HG03135 (cell line): ENCODE measurements around the gene ZCCHC17.

Experiments used
- ATAC-seq: cut with Tn5 transposase; IDR thresholded peaks from one replicate; pipeline ENCODE4 v1.9.1; 2021; ENCODE audit warnings: mild to moderate bottlenecking, moderate library complexity; ENCODE audit not compliant: unreplicated experiment

ZCCHC17 gene

GRCh38 chr1:31389616-31390015 lies 92.8 kb downstream of the ZCCHC17 start:
- no peak for ATAC-seq

- ATAC-seq = no peak
Observed at GRCh38 chr1:31390071-31390470, 93.2 kb downstream of the ZCCHC17 start.

GRCh38 chr1:31393463-31393862 lies 96.6 kb downstream of the ZCCHC17 start:
- ATAC-seq = no peak

- peak; percentile 60 for ATAC-seq
Observed at GRCh38 chr1:31394584-31395193, 97.9 kb downstream of the ZCCHC17 start.

DNA sequence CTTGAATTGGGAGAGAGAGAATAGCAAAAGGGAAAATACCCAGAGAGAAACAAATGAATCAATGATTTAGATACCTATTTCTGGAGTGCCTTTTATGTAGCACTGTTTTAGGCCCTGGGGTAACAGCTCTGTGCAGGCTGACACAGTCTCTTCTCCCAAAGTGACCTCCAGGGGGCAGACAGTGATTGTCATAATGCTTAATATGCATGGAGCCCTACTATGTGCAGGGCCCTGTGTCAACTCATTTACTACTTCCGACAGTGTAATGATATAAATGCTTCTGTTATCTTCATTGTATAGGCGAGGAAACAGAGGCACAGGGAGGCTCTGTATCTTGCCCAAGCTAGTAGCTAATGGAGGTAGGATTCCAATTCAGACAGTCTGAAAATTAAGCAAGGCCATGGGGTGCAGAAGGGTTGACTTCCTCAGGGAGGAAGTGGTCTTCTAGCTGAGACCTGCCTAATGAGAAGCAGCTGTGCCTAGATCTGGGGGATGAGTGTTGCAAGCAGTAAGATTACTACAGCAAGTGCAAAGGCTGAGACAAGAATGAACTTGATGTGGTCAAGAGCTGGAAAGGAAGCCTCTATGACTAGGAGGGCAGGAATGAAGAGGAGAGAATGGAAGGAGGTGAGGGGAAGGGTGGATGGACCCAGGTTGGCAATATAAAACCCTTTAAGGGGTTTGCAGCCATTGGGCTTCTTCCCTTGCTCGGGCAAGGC lies 100.0 kb downstream of the ZCCHC17 start:
- ATAC-seq = no peak

DNA sequence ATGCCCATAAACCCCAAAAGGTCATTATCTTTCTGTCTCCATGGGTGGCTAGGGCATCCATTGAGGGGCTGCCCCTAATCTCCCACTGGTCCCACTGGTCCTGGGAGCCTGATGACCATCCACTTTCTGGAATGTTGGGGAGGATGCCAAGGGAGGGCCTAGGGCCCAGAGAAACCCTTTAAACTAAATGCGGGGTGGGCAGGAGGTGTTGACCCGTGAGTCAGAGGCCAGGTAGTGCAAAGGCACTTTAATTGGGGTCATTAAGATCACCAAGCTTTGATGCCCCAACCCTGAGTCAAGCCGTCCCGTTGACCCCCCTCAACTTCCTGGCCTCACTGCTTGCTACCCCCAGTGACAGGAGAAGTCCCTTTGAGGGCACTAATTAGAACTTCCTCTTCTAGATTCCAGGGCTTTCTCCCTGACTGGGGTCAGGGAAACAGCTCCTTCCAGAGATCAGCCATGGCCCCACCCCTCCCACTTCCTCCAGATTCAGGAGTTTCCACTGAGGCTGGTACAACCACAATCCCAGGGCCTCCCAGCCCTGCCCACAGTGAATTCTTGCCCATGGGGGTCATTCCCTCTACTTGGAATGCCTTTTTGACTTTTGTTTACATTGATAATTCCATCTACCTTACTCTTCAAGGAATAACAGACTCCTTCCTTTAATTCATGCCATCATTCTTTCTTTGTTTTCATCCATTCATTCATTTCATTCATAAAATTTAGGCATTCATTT lies 100.7 kb downstream of the ZCCHC17 start:
- no peak for ATAC-seq

- no peak for ATAC-seq
Observed at GRCh38 chr1:31398246-31398645, 101.4 kb downstream of the ZCCHC17 start.

- ATAC-seq = no peak
Observed at GRCh38 chr1:31399976-31400375, 103.1 kb downstream of the ZCCHC17 start.

- ATAC-seq = no peak
Observed at GRCh38 chr1:31400393-31400792, 103.6 kb downstream of the ZCCHC17 start.

GRCh38 chr1:31401241-31401640 lies 104.4 kb downstream of the ZCCHC17 start:
- ATAC-seq = no peak

DNA sequence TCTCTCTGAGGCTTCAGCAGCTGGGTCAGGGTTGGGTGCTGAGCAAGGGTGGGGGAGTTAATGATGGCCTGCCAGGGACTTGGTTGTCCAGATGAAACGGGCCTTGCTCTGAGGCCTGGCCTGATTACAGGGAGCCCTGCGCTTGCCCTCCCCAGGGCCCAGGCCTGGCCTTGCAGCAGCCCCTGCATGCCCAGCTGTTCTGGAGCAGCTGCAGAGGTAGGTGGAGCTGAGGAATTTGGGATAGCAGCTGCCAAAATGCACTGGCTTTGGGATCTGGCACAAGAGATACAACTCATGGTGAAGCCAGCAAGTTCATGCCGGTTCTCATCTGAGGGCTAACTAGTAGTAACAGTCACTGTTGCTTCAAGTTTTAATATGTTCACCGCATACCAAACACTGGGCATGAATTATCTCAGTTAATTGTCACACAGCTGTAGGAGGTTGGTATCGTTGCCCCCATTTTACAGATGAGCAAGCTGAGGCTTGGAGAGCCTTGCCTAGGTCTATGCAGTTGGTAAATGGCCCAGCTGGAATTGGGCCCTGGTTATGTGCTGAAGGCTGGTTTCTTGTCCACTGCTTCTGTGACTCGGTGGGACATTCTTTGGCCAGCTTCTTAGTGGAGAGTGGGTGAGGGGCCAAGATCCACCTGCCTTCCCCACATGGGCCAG lies 108.9 kb downstream of the ZCCHC17 start:
- ATAC-seq = no peak

- ATAC-seq = no peak
Observed at GRCh38 chr1:31407029-31407626, 110.3 kb downstream of the ZCCHC17 start.

DNA sequence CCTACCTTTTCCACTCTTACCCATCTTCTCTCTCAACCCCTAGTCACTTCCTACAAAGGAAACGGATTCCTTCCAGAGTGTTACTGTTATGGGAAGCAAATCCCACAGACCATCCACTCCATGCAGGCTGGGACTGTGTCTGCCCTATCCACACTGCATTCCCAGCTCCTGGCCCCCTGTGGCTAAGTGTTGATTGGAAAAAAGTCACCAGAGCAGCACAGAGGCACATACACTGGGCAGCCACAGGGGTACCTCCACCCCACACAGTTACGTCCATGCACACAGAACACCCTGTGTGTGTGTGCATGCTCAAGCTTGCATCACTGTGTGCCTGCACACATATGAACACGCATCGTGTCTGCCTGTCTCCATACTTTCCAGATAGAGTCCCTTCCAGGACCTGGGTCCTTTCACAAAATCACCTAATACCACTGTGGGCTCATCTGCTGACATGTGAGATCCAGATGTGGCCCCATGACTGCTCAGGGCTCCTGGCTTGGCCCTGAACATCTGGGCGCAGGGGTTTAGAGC lies 112.0 kb downstream of the ZCCHC17 start:
- no peak for ATAC-seq

GRCh38 chr1:31409946-31410858 lies 113.4 kb downstream of the ZCCHC17 start:
- no peak for ATAC-seq

DNA sequence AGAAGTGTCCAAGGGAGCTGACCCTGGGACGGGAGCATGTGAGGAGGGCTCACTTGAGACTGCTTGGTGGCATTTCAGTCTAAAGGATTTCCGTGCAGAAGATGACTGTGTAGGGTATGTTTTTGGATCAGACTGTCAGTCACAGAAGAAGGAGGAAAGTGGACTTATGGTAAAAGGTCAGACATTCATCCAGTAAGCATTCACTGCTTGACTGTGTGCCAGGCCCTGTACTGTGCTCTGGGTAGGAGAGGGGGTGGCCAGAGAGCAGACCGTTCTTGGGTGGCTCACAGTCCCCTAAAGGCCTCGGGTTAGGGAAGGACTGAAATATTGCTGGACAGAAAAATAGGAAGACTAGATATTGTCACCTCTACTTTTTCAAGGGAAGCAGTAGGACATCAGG lies 114.0 kb downstream of the ZCCHC17 start:
- no peak for ATAC-seq

- ATAC-seq = no peak
Observed at GRCh38 chr1:31412205-31412604, 115.4 kb downstream of the ZCCHC17 start.

DNA sequence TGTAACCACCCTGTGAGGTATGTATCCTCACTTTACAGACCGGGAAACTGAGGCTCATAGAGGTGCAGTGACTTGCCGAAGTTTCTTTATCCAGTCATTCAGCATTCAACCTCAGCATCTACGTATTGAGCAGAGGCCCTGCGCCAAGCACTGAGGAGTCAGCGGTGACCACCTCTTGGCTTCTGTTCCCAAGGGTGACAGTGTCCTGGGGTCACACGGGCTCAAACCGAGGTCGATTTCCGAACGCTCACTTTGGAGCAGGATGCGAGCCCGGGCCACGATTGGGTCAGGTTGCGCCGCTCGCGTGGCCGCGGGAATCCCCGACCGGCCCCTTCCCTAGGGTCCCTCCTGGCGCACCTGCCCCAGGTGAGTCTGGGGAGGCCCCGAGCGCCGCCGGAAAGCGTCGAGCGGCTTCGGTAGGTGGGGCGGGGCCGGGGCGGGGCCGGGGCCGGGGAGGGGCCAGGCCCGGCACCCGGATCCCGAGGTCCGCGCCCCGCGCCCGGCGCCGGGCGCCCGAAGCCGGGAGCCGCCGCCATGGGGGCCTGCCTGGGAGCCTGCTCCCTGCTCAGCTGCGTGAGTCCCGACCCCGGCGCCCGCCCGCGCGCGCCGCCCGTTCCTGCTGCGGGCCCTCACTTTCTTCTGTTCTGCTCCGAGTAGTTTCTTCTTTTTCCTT lies 116.0 kb downstream of the ZCCHC17 start, which contains the start of gene SERINC2:
TSS of gene SERINC2 (plus strand) at position 482 of the 673 bp plus-strand sequence. CDS start at position 535, 53 bp downstream.
- ATAC-seq = peak; percentile 52

GRCh38 chr1:31413405-31414001 lies 116.7 kb downstream of the ZCCHC17 start:
- ATAC-seq = peak; percentile 24
